Osteocyte (in vitro differentiated cells): ENCODE data around the gene GTF2H3. TPM values are rescaled to one million over a fixed set of nuclear protein-coding genes. Genes with fewer than 3 reads are reported as not detected.
"Not testable (repeated sequence)": the region's sequence is repeated elsewhere in the genome, so short reads cannot be mapped to it uniquely, and the experiment has no call there.

Experiments used
- DNase-seq: peaks from one replicate; pipeline ENCODE4 v3.0.0; 2021; ENCODE audit warnings: mixed read lengths; ENCODE audit not compliant: unreplicated experiment; ENCODE audit errors: extremely low spot score
- H3K27ac Mint-ChIP-seq: one replicate; pipeline ENCODE4 v1.8.0; 2021; ENCODE audit warnings: mild to moderate bottlenecking, mixed read lengths; ENCODE audit not compliant: unreplicated experiment
- H3K27me3 Mint-ChIP-seq: one replicate; pipeline ENCODE4 v1.8.0; 2021; ENCODE audit warnings: mixed read lengths; ENCODE audit not compliant: unreplicated experiment
- H3K36me3 Mint-ChIP-seq: one replicate; pipeline ENCODE4 v1.8.0; 2021; ENCODE audit warnings: mixed read lengths; ENCODE audit not compliant: unreplicated experiment
- H3K4me1 Mint-ChIP-seq: one replicate; pipeline ENCODE4 v1.8.0; 2021; ENCODE audit warnings: mixed read lengths; ENCODE audit not compliant: unreplicated experiment
- H3K4me3 Mint-ChIP-seq: one replicate; pipeline ENCODE4 v1.8.0; 2021; ENCODE audit warnings: mild to moderate bottlenecking, moderate library complexity, mixed read lengths; ENCODE audit not compliant: unreplicated experiment
- H3K9me3 Mint-ChIP-seq: one replicate; pipeline ENCODE4 v1.8.0; 2021; ENCODE audit warnings: mixed read lengths; ENCODE audit not compliant: unreplicated experiment
- CTCF ChIP-seq: fragments of 200-600 bp; sonication (generic); IDR thresholded peaks from 2 replicates; pipeline ENCODE4 v1.5.0; 2021; ENCODE audit warnings: antibody characterized with exemption, mild to moderate bottlenecking, moderate library complexity
- total RNA-seq: library from RNA; stranded (reverse); gene quantifications from 2 replicates; pipeline ENCODE4 v1.2.1, GENCODE V29; 2021

Gene GTF2H3
- total RNA-seq, 1 donor from 2014 or later = 29.7 TPM

- peak overlapping the region; percentile 56 for H3K4me3 Mint-ChIP-seq
- H3K36me3 Mint-ChIP-seq = peaks cover 31% of the 10 kb centered on the region
- no peaks in the 10 kb centered on the region for H3K9me3 Mint-ChIP-seq
- no peak for DNase-seq
- H3K4me1 Mint-ChIP-seq = peaks cover 30% of the 10 kb centered on the region
- H3K27me3 Mint-ChIP-seq = no peaks in the 10 kb centered on the region
- no peak for TF ChIP-seq CTCF
- peak overlapping the region; percentile 1 for H3K27ac Mint-ChIP-seq
Observed at GRCh38 chr12:123599310-123599709, 34.3 kb upstream of the GTF2H3 start.

GRCh38 chr12:123599721-123600120 lies 33.9 kb upstream of the GTF2H3 start:
- H3K36me3 Mint-ChIP-seq = peaks cover 31% of the 10 kb centered on the region
- TF ChIP-seq CTCF = no peak
- H3K9me3 Mint-ChIP-seq = no peaks in the 10 kb centered on the region
- no peaks in the 10 kb centered on the region for H3K27me3 Mint-ChIP-seq
- no peak for DNase-seq
- peak overlapping the region; percentile 56 for H3K4me3 Mint-ChIP-seq
- peak overlapping the region; percentile 25 for H3K27ac Mint-ChIP-seq
- H3K4me1 Mint-ChIP-seq = peaks cover 31% of the 10 kb centered on the region

DNA sequence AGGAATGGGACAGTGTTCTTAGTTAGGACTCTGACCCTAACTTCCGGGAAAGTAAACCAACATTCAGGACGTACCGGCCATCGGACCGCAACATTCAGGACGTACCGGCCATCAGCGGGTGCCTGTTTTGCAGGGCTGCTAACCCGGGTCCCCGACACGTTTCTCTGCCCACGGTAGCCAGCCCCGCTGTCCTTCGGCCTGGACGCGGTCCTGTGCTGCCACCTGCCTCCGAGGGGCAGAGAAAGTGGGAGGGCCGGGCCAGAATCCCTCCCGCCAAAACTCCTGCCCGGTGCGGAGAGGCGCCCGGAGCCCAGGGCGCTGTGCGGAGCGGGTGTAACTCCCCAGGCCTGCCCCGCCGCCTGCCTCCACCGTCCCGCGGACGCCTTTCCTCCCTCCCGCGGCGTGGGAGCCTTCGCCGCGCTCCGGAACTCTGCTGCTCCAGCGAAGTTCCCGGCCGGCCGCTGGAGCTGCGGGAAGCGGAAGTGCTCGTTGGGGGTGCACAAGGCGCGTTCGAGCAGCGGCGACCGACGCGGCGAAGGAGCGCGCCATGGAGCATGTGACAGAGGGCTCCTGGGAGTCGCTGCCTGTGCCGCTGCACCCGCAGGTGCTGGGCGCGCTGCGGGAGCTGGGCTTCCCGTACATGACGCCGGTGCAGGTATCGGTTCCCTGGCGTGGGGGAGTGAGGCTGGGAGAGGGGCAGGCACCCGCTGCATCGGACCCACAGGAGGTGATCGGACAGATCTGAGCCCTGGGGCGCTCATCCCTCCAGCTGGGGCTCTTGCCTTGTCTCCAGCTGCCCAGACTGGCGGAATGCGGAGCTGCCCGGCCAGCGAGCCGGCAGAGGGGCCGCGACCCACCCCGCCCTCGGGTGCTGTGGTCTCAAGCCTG lies 31.8 kb upstream of the GTF2H3 start, which contains the start of gene DDX55:
Gene DDX55 (plus strand): TSS at position 498 of the 888 bp plus-strand sequence. CDS start 50 bp downstream, at position 548.
- peak; percentile 93 for DNase-seq
- peak; percentile 69 for TF ChIP-seq CTCF
- H3K27ac Mint-ChIP-seq = peak within 1 kb of the TSS; percentile 88
- peak within 1 kb of the TSS; percentile 99 for H3K4me3 Mint-ChIP-seq
- peaks cover 33% of the 10 kb centered on the region for H3K4me1 Mint-ChIP-seq
- H3K36me3 Mint-ChIP-seq = peaks cover 18% of the 10 kb centered on the region
- no peaks in the 10 kb centered on the region for H3K9me3 Mint-ChIP-seq
- no peaks in the 10 kb centered on the region for H3K27me3 Mint-ChIP-seq

GRCh38 chr12:123602651-123603195 lies 30.9 kb upstream of the GTF2H3 start:
- Mint-ChIP-seq H3K36me3 (peaks cover 18% of the 10 kb centered on the region), H3K27me3 (no peaks in the 10 kb centered on the region), H3K9me3 (no peaks in the 10 kb centered on the region), H3K4me3 (peak overlapping the region; percentile 99), H3K4me1 (peaks cover 33% of the 10 kb centered on the region), H3K27ac (peak overlapping the region; percentile 62)
- TF ChIP-seq CTCF = no peak
- no peak for DNase-seq

DNA sequence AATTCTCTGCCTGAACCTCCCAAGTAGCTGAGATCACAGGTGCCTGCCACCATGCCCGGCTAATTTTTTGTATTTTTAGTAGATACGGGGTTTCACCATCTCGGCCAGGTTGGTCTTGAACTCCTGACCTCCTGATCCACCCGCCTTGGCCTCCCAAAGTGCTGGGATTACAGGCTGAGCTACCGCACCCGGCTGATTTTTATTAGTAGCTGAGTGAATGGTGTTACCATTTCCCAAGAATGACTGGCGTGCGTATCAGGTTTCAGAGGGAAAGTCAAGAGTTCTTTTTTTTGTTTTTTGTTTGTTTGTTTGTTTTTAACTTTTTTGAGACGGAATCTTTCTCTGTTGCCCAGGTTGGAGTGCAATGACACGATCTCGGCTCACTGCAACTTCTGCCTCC lies 30.1 kb upstream of the GTF2H3 start:
- H3K9me3 Mint-ChIP-seq, DNase-seq, H3K4me3 Mint-ChIP-seq, H3K27me3 Mint-ChIP-seq: not testable (repeated sequence)
- peak overlapping the region; percentile 23 for H3K27ac Mint-ChIP-seq
- peaks cover 19% of the 10 kb centered on the region for H3K36me3 Mint-ChIP-seq
- peaks cover 33% of the 10 kb centered on the region for H3K4me1 Mint-ChIP-seq
